A549 (cell line): Measurements from ENCODE around the gene SMAD6. TPM values are rescaled to one million over a fixed set of nuclear protein-coding genes. Genes with fewer than 3 reads are reported as not detected.

ENCODE experiments used
- ATAC-seq, 2 experiments: fragments of 200-7000 bp in 1 of 2; fragments of >200 bp in 1 of 2; cut with Nextera tagmentation in 1 of 2; cut with Tn5 transposase in 1 of 2; 3 replicates each; pipeline versions ENCODE4 v1.8.0 to v1.9.1; 2018 to 2020; ENCODE audit warnings: mild to moderate bottlenecking in 1 of 2, moderate library complexity in 1 of 2
- CTCF ChIA-PET: fragments of 300-600 bp; sonication (Branson Sonifier 250); formaldehyde crosslinking; extraction: SDS; loops from one replicate; lab custom pipeline; 2021; ENCODE audit warnings: antibody characterized with exemption, inconsistent platforms; lab: Yijun Ruan, JAX
- POLR2A ChIA-PET: fragments of 350-600 bp; formaldehyde crosslinking; extraction: SDS; loops from one replicate; lab custom pipeline; 2021; ENCODE audit warnings: antibody characterized with exemption, inconsistent platforms; lab: Yijun Ruan, JAX
- DNase-seq, 2 experiments: peaks; one replicate each; pipeline versions ENCODE4 v3.0.0 to v3.0.0-alpha.2; 2011 to 2016; ENCODE audit warnings: low read depth in 1 of 2, low spot score in 1 of 2
- FAIRE-seq: peaks from 2 replicates; lab custom pipeline; 2011; peaks lifted over from hg19 to GRCh38; lab: Jason Lieb, UNC
- H3K27ac ChIP-seq, 2 experiments: fragments of >200 bp; sonication (Bioruptor Twin); formaldehyde crosslinking; 3 replicates each; pipeline ENCODE4 v1.5.1; 2016 to 2017
- H3K4me1 ChIP-seq: fragments of >200 bp; sonication (Bioruptor Twin); formaldehyde crosslinking; 3 replicates; pipeline ENCODE4 v1.6.1; 2016
- H3K4me2 ChIP-seq: fragments of >200 bp; sonication (Bioruptor Twin); formaldehyde crosslinking; 3 replicates; pipeline ENCODE4 v1.6.1; 2016
- H3K4me3 ChIP-seq: fragments of >200 bp; sonication (Bioruptor Twin); formaldehyde crosslinking; 3 replicates; pipeline ENCODE4 v1.5.1; 2016
- H3K9me3 ChIP-seq: fragments of >200 bp; sonication (Bioruptor Twin); formaldehyde crosslinking; 3 replicates; pipeline ENCODE4 v1.6.1; 2016
- CBX8 ChIP-seq: fragments of 200-600 bp; sonication (generic); IDR thresholded peaks from 2 replicates; pipeline ENCODE4 v1.6.1; 2016
- CEBPB ChIP-seq, 2 experiments: fragments of >200 bp in 1 of 2; sonication (Bioruptor Twin) in 1 of 2; formaldehyde crosslinking in 1 of 2; IDR thresholded peaks; 2 replicates each; pipeline ENCODE4 v1.6.1; 2012 to 2016
- EHMT2 ChIP-seq: fragments of 200-600 bp; sonication (generic); IDR thresholded peaks from 2 replicates; pipeline ENCODE4 v1.6.1; 2016; ENCODE audit warnings: antibody characterized with exemption, low read depth, mild to moderate bottlenecking, moderate library complexity
- EP300 ChIP-seq, 2 experiments: fragments of >200 bp; sonication (Bioruptor Twin); formaldehyde crosslinking; IDR thresholded peaks; 2 replicates in 1 of 2; 3 replicates in 1 of 2; pipeline ENCODE4 v1.6.1; 2016 to 2017
- FOSB ChIP-seq: fragments of 250-450 bp; sonication (Bioruptor Pico); IDR thresholded peaks from 2 replicates; pipeline ENCODE4 v1.5.0; 2020; ENCODE audit warnings: mild to moderate bottlenecking, moderate library complexity
- FOXS1 ChIP-seq: fragments of 250-450 bp; sonication (Bioruptor Pico); IDR thresholded peaks from 2 replicates; pipeline ENCODE4 v1.5.0; 2020; ENCODE audit warnings: mild to moderate bottlenecking, moderate library complexity
- HEYL ChIP-seq: fragments of 250-450 bp; sonication (Bioruptor Pico); IDR thresholded peaks from 2 replicates; pipeline ENCODE4 v1.8.0; 2021; ENCODE audit warnings: mild to moderate bottlenecking, moderate library complexity
- HOXA7 ChIP-seq: fragments of 250-450 bp; sonication (Bioruptor Pico); IDR thresholded peaks from 2 replicates; pipeline ENCODE4 v1.5.0; 2020; ENCODE audit warnings: mild to moderate bottlenecking, moderate library complexity
- NR3C1 ChIP-seq: fragments of >200 bp; sonication (Bioruptor Twin); formaldehyde crosslinking; IDR thresholded peaks from 3 replicates; pipeline ENCODE4 v1.6.1; 2017
- POLR2AphosphoS2 ChIP-seq: conservative IDR thresholded peaks from 2 replicates; pipeline ENCODE4 v1.6.1; 2012; ENCODE audit warnings: low read length, improper control_type of control experiment, inconsistent platforms
- RAD21 ChIP-seq, 2 experiments: fragments of >200 bp in 1 of 2; sonication (Bioruptor Twin) in 1 of 2; formaldehyde crosslinking in 1 of 2; IDR thresholded peaks in 1 of 2; conservative IDR thresholded peaks in 1 of 2; 2 replicates in 1 of 2; 3 replicates in 1 of 2; pipeline ENCODE4 v1.6.1; 2012 to 2018; ENCODE audit warnings: inconsistent platforms in 1 of 2
- RFX5 ChIP-seq: fragments of 450-650 bp; IDR thresholded peaks from 2 replicates; pipeline ENCODE4 v1.7.1; 2014; ENCODE audit warnings: antibody characterized with exemption, mild to moderate bottlenecking, moderate library complexity
- SMC3 ChIP-seq: fragments of >200 bp; sonication (Bioruptor Twin); formaldehyde crosslinking; IDR thresholded peaks from 3 replicates; pipeline ENCODE4 v1.6.1; 2018; ENCODE audit warnings: inconsistent platforms
- TFCP2L1 ChIP-seq: fragments of 250-450 bp; sonication (Bioruptor Pico); IDR thresholded peaks from 2 replicates; pipeline ENCODE4 v1.5.0; 2021; ENCODE audit warnings: mild to moderate bottlenecking
- ZFP36 ChIP-seq: fragments of 450-650 bp; IDR thresholded peaks from 2 replicates; pipeline ENCODE4 v1.6.1; 2014; ENCODE audit warnings: borderline replicate concordance; ENCODE audit not compliant: partially characterized antibody
- WGBS: methylation state at CpG from one replicate; pipeline ENCODE4 v1.1.6; 2017; ENCODE audit errors: missing lambda C conversion rate; 5-methylcytosine and 5-hydroxymethylcytosine counted together
- polyA plus RNA-seq, 4 experiments: library from polyadenylated mRNA; depleted of rRNA in 3 of 4; stranded (reverse); fragments of >200 nt; fragmentation: RNase III in 1 of 4; extraction: RNeasy Plus Mini Kit Qiagen cat#74134 plus additional on column Dnase treatment in 1 of 4; gene quantifications; 2 replicates in 3 of 4; 3 replicates in 1 of 4; pipeline ENCODE4 v1.2.3, GENCODE V29; 2011 to 2017
- TF ChIP-seq, protein P1 (sequence below): IDR thresholded peaks from 2 replicates; pipeline ENCODE4 v1.6.1; 2012
- TF ChIP-seq, protein P2 (sequence below): IDR thresholded peaks from 2 replicates; pipeline ENCODE4 v1.6.1; 2012
- TF ChIP-seq, protein P3 (sequence below): IDR thresholded peaks from 2 replicates; pipeline ENCODE4 v1.6.1; 2012; ENCODE audit warnings: low read depth, borderline replicate concordance
- TF ChIP-seq, protein P4 (sequence below): fragments of >200 bp; sonication (Bioruptor Twin); formaldehyde crosslinking; IDR thresholded peaks from 3 replicates; pipeline ENCODE4 v1.5.1; 2016
- TF ChIP-seq, protein P5 (sequence below): fragments of >200 bp; sonication (Bioruptor Twin); formaldehyde crosslinking; IDR thresholded peaks from 3 replicates; pipeline ENCODE4 v1.6.1; 2016

Gene SMAD6
- polyA plus RNA-seq, 2 of the 4 experiments (the other 2 are of a cell fraction) = 9.6 to 46.6 TPM

DNA sequence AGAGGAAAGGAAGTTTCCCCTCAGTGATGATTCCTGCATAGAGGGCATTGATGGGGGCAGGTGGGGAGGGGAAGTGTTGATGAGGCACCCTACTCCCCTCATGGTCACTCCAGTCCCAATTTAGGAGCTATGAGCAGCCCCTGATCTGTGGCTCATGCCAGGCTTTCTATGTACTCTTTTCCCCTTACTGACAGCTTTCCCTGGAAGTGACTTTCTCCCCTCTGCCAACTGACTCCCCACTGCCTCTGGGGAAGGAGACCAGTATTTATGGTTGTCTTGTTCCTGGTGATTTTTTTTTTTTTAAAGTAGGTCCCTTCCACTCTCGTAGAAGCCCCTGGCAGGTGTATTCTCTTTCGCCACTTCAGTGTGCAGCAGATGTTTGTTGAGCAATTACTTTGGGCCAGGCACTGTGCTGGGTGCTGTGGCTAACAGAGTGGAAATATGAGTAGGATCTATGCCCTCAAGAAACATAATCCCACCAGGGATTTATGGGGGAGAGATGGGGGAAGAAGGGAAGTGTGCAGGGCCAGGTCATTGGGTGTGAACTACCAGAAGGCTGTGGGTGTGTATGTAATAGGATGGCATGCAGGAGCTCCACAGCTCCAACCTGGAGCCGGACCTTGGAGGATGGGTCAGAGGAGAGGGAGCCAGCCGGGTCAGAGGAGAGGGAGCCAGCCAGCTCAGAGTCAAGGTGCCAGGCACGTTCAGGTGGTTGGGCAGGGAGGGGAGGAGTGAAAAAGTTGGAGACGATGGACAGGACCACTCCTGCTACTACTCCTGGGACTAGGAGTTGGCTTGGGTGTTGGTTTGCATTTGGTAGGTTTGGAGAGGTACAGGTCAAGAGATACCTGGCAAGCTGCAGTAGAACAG, 3.5 kb downstream of the SMAD6 start:
- TF ChIP-seq HEYL = no peak
- TF ChIP-seq, protein P1, sequence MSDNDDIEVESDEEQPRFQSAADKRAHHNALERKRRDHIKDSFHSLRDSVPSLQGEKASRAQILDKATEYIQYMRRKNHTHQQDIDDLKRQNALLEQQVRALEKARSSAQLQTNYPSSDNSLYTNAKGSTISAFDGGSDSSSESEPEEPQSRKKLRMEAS = 0 out of 2 replicates have a peak, but pooled peaks have one; percentile 15
- 0 out of 4 replicates have a peak, but pooled peaks of 1 of the 2 experiments have one; percentile 16 for TF ChIP-seq CEBPB (IDR thresholded peaks at IDR 0.05)
- Histone ChIP-seq H3K4me3 (peak overlapping the region; percentile 90), H3K9me3 (no peaks in the 10 kb centered on the region), H3K4me2 (peak overlapping the region; percentile 97), H3K4me1 (peaks cover 61% of the 10 kb centered on the region), H3K27ac (peak overlapping the region; percentile 95)
- 76% methylated on average over 6 of the region's 6 CpGs for WGBS
- POLR2A ChIA-PET = interaction anchor here (7.3 kb wide), 1 partner anchor 66 kb away, joined by 94 read pairs; no protein-coding TSS in a partner anchor
- peak; percentile 46 for FAIRE-seq
- no peak for DNase-seq
- ATAC-seq = no peak
- CTCF ChIA-PET = interaction anchor here (0.6 to 24.6 kb wide), 20 partner anchors 10 to 401 kb away, joined by 3 to 779 read pairs (median 4); no protein-coding TSS in a partner anchor

DNA sequence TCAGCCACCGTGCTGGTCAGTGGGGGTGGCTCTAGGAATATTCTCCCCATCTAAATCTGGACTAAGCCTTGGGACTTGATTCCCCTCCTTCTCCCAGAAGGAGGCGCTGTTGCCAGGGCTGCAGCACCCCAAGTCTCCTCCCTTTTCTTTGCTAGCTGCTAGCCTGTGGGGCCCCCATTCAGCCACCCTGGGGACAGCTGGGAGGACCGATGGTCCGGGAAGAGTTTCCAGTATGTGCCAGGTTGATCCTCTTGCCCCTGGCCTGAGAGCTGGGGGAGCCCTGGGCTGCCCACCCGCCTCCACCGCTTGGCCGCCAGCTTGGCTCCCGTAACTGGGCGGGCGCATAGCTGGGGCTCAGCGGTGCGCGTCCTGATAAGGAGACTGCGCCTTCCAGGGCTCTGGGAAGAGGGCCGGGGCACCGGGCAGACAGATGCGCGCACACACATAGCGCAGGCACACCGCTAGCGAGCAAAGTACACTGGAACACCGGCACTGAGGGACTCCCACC, 4.2 kb downstream of the SMAD6 start:
- Histone ChIP-seq H3K4me3 (peak overlapping the region; percentile 90), H3K4me1 (peaks cover 68% of the 10 kb centered on the region), H3K27ac (peak overlapping the region; percentile 47 to 95), H3K9me3 (no peaks in the 10 kb centered on the region), H3K4me2 (peak overlapping the region; percentile 97)
- POLR2A ChIA-PET = interaction anchor here (1.0 to 7.3 kb wide), 4 partner anchors 16 to 145 kb away, joined by 3 to 94 read pairs (median 8); no protein-coding TSS in a partner anchor
- WGBS = 84% methylated on average over 20 of the region's 22 CpGs
- ATAC-seq = no peak
- peak in 1 of 2 experiments; percentile 61 for DNase-seq
- CTCF ChIA-PET = interaction anchor here (0.8 to 24.6 kb wide), 25 partner anchors 8 to 401 kb away, joined by 3 to 779 read pairs (median 4); no protein-coding TSS in a partner anchor
- peak; percentile 67 for FAIRE-seq
- TF ChIP-seq, protein P2, sequence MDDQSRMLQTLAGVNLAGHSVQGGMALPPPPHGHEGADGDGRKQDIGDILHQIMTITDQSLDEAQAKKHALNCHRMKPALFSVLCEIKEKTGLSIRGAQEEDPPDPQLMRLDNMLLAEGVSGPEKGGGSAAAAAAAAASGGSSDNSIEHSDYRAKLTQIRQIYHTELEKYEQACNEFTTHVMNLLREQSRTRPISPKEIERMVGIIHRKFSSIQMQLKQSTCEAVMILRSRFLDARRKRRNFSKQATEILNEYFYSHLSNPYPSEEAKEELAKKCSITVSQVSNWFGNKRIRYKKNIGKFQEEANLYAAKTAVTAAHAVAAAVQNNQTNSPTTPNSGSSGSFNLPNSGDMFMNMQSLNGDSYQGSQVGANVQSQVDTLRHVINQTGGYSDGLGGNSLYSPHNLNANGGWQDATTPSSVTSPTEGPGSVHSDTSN = no peak
- TF ChIP-seq NR3C1 = no peak
- TF ChIP-seq, protein P3, sequence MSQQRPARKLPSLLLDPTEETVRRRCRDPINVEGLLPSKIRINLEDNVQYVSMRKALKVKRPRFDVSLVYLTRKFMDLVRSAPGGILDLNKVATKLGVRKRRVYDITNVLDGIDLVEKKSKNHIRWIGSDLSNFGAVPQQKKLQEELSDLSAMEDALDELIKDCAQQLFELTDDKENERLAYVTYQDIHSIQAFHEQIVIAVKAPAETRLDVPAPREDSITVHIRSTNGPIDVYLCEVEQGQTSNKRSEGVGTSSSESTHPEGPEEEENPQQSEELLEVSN = no peak
- no peak for TF ChIP-seq FOSB (CRISPR knock-in tag)
- TF ChIP-seq FOXS1 = no peak
- TF ChIP-seq CBX8 = no peak
- no peak for TF ChIP-seq ZFP36
- TF ChIP-seq, protein P4, sequence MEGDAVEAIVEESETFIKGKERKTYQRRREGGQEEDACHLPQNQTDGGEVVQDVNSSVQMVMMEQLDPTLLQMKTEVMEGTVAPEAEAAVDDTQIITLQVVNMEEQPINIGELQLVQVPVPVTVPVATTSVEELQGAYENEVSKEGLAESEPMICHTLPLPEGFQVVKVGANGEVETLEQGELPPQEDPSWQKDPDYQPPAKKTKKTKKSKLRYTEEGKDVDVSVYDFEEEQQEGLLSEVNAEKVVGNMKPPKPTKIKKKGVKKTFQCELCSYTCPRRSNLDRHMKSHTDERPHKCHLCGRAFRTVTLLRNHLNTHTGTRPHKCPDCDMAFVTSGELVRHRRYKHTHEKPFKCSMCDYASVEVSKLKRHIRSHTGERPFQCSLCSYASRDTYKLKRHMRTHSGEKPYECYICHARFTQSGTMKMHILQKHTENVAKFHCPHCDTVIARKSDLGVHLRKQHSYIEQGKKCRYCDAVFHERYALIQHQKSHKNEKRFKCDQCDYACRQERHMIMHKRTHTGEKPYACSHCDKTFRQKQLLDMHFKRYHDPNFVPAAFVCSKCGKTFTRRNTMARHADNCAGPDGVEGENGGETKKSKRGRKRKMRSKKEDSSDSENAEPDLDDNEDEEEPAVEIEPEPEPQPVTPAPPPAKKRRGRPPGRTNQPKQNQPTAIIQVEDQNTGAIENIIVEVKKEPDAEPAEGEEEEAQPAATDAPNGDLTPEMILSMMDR = peak; percentile 64
- TF ChIP-seq, protein P5, sequence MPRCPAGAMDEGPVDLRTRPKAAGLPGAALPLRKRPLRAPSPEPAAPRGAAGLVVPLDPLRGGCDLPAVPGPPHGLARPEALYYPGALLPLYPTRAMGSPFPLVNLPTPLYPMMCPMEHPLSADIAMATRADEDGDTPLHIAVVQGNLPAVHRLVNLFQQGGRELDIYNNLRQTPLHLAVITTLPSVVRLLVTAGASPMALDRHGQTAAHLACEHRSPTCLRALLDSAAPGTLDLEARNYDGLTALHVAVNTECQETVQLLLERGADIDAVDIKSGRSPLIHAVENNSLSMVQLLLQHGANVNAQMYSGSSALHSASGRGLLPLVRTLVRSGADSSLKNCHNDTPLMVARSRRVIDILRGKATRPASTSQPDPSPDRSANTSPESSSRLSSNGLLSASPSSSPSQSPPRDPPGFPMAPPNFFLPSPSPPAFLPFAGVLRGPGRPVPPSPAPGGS = no peak
- TF ChIP-seq EHMT2 = peak; percentile 91; the same call in 1 of the 2 replicates
- TF ChIP-seq EP300 (IDR thresholded peaks at IDR 0.05) = no peak
- TF ChIP-seq POLR2AphosphoS2 = no peak
- peak; percentile 52; the same call in 2 of the 3 replicates for TF ChIP-seq SMC3
- no peak for TF ChIP-seq RFX5
- TF ChIP-seq RAD21 (conservative IDR thresholded peaks at IDR 0.05 in 1 of 2, IDR thresholded peaks at IDR 0.05 in 1 of 2) = peak; percentile 51 to 61
- 0 out of 2 replicates have a peak, but pooled peaks have one; percentile 21 for TF ChIP-seq TFCP2L1 (CRISPR knock-in tag)
- TF ChIP-seq HOXA7 = no peak
